Neural progenitor cell (in vitro differentiated cells): ENCODE results near the gene COQ5.

Experiments used
- CTCF ChIP-seq: fragments of 200-600 bp; sonication (generic); IDR thresholded peaks from 2 replicates; pipeline ENCODE4 v1.5.1; 2017; ENCODE audit warnings: antibody characterized with exemption, mild to moderate bottlenecking
- EZH2phosphoT487 ChIP-seq: fragments of 200-600 bp; sonication (generic); IDR thresholded peaks from 2 replicates; pipeline ENCODE4 v1.6.1; 2017; ENCODE audit warnings: antibody characterized with exemption

GRCh38 chr12:120475643-120476042 lies 53.3 kb downstream of the COQ5 start:
- no peak for TF ChIP-seq EZH2phosphoT487
- no peak for TF ChIP-seq CTCF
